NOMO-1 treated with DMSO at 0.1 percent for 48 hours (cell line): ENCODE results near the gene COL23A1.

Experiments used
- DNase-seq: peaks from one replicate; lab custom pipeline; 2025; ENCODE audit not compliant: unreplicated experiment; lab: John Stamatoyannopoulos, UW

Gene COL23A1

DNA sequence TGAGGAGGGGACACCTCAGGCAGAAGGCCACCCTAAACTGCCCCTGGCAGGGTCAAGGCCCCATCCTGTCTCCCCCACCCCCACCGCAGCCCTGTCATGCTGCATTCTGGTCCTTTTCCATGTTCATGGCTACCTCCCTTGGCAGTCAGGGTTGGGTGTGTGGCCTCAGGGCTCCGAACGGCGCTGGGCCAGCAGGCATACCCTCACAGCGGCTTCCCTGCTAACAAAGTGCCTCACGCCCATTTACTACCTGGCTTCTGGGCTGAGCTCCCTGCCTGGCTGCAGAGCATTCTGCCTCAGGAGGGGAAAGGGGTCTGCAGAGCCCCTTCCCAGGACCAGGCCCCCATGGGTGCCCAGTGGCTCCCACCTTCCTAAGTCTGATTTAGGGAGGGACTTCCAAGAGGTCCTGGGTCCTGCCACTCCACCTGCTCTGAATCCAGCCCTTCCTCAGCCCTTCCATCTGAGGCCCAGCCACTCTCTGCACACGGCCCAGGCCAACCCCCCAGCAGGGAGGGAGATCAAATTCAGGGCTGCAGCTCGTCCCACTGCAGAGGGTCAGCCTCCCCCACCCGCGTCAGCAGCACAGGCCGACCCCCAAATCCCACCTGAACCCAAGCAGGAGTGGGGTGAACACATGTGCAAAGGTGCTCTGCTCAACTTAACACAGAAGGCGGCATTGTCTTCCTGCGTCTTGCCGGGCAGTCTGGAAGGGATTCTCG, 241.7 kb downstream of the COL23A1 start:
- no peak for DNase-seq

DNA sequence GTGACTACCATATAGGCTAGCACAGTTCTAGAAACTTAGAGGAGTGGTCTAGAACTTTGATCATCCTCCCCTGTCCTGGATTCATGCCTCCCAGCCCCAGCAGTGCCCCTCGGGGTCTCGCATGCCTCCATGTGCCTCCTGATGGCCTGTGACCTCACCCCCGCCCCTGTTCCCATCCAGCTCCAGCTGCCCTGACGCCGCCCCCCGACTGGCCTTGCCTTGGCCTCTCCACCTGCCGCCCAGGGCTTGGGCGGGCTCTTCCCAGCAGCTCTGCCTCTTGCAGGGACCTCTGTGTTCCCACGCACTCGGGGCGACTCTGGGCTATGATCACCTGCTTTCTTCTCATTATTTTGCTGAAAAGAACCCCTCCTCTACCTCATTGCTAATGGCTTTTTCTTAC, 242.2 kb downstream of the COL23A1 start:
- DNase-seq = no peak

DNA sequence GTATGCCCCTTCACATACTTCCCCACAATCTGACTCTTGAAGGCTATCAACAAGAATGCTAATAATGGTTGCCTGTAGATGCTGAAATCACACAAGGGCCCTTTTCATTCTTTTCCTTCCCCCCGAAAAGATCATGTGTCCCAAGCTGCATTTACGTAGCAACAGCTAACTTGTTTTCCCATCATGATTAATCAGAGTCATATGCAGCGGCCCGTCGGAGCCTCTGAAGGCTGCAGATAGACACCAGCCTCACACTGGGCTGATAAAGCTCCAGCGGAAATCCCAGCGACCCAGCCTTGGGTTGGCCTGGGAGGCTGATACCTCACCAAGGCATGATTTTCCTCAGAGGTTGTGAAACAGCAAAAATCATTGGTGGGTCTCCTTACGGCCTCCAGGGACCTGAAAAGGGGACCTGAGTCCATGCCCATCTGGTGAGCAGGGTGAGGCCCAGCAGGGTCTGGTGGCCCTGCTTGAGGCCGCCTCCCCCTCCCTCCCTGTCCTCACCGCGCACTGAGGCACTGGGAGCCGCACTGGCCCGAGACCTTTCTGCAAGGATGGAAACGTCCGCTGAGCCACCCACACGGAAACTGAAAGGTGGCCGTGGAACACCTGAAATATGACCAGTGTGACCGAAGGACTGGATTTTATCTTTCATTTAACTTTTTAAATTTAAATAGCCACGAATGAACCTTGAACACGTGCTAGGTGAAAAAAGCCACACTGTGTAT, 243.4 kb downstream of the COL23A1 start:
- no peak for DNase-seq

DNA sequence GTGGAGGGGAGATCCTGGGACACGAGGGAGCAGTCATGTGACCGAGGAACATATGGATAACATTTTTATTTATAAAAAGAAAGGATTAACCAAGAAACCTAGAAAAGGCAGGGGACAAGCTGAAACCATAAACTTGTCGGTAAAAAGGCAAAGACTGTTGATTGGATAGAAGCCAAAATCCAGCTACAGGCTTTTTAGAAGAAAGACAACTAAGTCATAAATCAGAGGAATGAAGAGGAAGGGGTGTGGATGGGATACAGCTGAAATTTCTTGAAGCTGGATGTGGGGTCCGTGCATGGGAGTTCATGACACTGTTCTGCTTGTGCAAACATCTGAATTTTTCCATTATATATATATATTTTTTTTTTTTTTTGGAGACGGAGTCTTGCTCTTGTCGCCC, 246.9 kb downstream of the COL23A1 start:
- DNase-seq = no peak

DNA sequence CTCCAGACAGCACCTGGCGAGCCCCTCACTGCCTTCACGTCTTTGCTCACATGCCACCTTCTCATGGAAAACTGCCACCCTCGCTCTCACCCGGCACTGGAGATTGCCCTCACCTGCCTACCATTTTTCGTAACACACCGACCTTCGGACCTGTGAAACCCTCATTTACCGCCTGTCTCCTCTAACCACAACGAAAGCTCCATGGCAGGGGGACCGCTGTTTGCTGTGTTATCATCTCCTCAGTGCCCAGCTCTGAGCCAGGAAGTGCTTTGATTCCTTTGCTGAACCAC, 248.4 kb downstream of the COL23A1 start:
- no peak for DNase-seq

DNA sequence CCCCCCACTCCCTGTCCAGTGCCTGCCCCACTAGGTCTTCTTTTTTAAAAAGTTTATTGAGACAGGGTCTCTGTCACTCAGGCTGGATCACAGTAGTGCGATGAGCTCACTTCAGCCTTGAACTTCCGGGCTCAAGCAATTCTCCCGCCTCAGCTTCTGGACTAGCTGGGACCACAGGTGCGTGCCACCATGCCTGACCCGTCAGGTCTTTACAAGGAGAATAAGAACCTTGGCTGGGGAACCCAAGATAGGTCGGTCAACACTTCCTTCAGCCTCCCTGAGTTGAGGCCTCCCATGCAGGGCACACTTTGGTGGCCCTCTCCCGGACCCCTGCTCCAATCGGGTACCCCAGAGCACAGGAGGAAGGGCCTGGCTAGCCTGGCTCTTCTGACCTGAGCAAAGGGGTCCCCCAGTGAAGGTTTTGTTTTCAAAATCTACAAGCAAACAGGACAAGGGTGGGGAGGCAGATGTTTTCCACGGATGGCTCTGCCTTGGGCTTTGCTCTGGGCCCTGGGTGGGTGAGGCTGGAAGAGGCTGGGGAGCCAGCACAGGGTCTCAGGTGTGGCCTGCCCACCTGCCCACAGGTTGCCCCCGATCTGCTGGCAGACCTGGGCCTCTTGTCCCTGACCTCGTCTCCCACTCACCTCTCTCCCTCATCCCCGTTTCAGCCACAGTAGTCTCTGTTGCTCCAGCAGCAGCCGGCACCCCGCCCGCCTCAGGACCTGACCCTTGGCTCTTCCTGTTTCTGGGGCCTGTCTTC, 248.9 kb downstream of the COL23A1 start:
- DNase-seq = no peak

DNA sequence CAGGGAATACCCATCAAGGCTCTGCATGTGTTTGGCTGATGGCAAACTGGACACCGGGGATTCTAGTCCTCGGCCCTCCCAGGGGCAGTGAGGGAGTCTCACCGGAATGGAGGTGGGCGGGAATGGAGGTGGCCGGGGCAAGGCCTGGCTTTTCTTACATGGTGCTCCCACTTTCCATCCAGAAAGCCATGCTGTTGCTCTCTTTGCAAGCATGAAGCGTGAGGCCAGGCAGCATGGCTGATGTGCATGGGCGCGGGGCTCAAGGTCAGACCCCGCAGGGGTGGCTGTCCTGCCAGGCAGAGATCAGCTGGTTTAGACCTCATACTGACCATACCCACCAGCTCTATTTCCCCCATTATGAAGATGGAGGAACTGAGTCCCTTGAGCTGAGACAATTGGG, 249.6 kb downstream of the COL23A1 start:
- no peak for DNase-seq

DNA sequence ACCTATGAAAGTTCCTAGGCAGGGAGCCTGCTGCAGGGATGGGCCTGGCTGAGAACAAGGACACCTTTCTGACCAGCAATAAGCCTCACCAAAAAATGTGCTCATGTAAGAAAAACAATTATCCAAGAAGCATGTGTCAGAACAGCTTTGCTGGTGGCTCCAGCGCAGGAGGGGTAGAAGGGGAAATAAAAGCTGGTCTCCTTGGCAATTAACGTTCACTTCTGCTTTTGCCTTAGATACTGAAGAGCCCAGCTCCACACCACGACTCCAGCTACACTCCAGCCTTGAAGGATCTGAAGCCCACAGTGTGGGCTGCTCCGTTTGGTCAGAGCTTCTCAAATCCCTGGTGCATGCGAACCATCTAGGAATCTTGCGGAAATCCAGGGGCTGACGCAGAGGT, 250.0 kb downstream of the COL23A1 start:
- DNase-seq = peak; percentile 95

DNA sequence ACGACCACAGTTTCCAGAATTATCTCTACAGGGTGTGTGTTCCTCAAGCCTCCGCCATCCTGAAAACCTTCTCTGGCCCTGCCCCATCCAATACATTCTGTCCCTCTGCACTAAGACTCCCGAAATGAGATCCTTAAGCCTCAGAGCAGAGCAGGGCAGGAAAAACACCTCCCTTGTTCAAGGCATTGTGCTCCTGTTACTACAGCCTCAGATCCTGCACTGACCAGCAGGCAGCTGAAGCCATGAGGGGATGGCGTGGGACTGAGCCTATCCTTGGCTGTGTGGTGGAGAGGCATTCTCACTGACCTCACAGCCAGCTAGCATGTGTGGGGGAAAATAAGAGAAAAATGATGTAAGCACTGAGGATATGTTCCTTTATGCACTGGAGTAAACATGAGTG, 250.9 kb downstream of the COL23A1 start:
- DNase-seq = no peak

DNA sequence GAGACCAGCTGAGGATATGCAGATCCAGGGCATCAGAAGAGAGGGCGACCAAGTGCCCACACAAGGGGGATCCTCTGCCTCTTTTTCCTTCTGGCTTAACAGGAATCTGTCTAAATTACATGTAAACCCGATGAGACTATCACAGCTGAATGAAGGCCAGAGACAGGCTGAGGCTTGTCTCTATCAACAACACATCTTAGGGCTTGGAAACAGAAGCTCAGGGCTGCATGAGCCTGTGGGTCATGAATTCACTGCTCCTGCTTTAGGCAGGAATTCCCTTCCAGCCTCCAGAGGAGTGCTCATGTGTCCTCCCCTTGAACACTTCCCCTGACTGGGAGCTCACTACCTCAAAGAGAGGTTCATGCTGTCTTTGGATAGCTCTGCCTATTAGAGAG, 251.4 kb downstream of the COL23A1 start:
- no peak for DNase-seq

DNA sequence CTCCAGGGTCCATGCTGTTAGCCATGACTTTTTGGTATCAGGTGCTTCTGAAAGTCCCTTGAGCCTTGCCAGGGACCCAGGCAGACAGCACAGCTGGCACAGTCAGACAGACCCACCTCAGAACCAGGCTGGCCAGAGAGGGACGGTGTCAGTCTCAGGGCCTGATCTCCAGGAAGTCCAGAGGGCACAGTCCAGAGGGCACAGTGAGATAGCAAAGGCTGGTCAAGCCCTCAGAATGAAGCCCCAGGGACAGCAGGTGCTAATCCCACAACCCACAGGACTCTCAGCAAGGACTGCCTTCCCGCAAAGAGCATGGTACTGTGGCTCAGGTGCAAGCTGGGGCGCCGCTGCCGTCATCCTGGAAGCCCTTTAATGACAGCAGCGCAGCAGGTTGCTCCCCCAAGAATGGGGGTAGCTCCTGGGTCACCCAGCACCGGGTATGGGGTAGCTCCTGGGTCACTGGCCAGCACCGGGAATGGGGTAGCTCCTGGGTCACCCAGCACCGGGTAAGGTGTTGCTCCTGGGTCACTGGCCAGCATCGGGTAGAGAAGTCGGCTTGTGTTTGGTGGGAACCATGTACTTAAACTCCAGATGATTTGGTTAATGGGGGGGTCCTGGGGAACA, 252.0 kb downstream of the COL23A1 start:
- DNase-seq = no peak

DNA sequence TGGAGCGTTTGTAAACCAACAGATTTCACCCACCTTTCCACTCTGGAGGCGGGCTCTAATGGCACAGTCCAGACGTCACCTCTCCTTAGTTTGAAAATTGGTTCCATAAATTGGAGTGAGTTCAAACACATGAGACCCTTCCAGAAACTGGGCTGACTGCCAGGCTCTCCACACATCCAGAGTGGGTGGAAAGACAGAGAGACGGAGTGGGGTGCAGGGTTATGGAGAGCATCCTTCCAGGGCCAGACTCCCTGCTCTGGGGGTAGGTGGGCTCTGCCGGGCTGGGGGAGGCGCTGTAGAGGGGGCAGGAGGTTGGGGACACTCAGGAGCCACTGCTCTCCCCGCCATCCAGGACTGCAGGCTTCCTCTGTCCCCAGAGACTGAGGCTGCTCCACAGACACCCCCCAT, 252.9 kb downstream of the COL23A1 start:
- DNase-seq = no peak

DNA sequence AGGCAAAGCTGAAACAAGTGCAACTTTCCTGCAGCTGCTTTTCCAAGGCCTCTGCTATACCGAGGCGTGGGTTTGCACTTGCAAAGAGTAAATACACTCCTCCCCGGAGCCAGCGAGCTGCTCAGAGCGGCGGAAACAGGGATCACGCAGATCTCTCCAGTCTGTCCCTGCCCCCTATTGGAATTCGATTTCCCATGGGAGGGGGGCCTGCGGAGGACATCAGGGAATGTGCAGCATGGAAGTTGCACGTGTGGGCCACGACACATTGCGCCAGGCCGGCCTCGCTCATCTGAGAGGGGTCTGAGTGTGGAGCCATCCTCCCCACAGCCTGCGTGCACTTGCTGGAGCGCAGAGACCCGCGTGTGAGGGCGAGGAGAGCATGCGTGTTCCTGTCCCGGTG, 253.3 kb downstream of the COL23A1 start:
- DNase-seq = no peak

DNA sequence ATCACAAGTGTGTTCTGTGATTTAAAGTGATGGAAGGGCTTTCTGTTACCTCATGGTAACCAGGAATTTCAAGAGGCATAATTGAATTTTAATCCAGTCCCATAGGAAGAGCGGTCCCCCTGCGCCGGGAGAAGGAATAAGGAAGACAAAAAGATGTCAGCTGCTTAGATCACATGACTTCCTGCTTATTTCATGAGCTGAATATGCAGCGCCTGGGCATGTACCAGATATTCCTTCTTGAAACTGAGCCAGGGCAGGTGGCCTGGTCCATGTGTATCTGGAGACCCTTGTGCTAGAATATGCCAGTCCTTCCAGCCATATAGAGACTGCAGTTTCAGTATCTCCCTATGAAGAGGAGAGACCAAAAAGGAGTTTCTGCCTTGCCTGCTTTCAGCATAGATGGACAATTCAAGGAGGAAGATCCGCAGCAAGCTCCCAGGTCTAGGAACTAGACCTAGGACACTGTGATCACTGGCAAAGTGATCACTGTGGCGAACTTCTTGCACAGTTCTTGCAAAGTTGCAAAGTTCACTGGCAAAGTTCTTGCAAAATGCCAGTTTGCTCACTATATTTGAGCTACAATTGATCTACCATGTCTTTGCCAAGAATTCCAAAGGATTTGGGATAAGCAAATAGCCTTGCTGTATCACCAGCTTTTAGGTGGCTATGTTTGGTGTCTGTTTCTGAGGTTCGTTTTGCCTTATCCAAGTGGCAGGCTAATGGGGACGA, 254.7 kb downstream of the COL23A1 start:
- no peak for DNase-seq

DNA sequence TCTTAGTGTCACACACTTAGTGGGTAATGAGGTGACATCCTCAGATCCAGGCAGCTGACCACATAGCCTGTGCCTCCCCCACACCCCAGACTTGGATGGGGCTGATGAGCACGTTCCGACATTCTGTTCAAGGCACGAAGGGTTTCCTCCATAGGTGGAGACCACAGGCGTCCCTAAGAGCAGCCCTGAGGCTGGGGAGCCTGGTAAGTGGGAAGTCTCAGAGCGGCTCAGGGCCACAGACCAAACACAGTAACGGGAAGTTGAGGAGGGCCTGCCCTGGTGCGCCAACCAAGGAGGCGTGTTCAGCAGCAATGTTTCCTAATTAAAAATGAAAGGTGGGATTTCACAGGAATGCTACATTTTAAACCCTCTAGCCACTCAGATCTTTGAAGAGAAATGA, 255.3 kb downstream of the COL23A1 start:
- DNase-seq = no peak

DNA sequence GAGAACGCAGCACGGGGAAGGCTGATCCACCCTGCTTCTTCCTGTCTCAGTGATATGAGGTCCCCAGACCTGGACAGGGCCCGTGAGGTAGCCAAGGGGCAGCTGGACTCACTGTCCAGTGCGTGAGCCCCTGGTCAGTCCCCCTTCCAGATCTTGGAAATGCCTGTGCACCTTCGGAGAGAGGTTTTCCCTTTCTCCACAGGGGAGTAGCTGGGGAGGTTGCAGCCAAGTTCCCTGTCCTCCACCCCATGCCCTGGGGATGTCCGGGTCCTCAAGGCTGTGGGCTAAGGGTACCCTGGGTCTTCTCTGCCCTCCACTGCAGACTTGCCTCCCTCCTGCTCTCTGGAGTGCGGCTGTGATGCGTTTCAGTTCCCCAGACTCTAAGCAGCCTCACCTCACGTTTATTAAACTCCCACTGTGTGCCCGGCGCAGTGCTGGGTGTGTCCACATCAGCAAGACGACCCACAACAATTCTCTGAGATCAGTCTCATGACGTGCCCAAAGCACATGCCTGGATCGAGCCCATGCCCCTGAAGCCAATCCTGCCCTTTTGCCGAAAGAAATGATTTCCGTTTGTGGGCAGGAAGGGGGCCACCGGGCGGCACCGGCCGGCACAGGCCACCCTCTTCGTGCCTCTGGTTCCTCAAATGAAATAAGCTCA, 256.2 kb downstream of the COL23A1 start:
- no peak for DNase-seq

DNA sequence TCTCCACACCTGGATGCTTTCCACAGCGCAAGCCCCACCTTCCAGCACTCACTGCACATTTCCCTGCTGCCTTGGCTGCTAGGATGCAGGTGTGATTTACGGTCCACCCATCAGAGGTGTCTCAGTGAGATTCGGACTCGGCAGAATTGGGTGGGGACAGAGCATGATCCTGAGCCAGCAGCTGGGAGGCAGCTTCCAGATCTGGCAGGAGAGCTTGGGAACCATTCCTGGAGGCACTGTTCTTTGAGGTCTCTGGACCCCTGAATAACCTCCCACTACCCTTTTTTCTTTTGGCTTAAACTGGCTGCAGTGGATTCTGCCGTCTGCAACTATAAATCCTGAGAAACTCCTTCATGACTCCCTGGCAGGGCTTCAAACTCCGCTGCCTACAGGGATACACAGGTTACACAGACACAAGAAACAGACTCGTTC, 258.0 kb downstream of the COL23A1 start:
- DNase-seq = no peak

DNA sequence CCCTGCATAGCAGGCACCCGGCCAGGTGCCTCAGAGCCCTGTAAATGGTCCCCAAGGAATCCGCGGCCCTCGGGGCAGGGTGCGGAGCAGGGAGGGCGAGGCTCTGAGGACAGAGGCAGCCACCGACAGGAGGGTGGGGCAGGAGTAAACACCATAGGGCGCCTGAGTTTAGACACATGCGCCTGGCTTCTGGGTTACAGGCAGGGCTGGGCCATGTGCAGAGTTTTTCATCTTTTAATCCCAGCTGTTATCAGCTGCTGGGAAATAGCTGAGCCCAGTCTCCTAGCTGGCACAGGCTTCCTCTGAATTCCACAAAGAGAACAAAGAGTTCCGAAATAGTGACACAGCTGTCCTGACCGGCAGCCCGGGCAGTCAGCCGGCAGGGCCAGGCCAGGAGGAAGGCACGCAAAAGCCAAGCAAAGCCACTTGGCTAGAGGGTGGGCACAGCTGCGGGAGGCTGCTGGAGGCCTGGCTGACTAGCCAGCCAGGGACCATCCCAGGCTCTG, 258.6 kb downstream of the COL23A1 start:
- no peak for DNase-seq

DNA sequence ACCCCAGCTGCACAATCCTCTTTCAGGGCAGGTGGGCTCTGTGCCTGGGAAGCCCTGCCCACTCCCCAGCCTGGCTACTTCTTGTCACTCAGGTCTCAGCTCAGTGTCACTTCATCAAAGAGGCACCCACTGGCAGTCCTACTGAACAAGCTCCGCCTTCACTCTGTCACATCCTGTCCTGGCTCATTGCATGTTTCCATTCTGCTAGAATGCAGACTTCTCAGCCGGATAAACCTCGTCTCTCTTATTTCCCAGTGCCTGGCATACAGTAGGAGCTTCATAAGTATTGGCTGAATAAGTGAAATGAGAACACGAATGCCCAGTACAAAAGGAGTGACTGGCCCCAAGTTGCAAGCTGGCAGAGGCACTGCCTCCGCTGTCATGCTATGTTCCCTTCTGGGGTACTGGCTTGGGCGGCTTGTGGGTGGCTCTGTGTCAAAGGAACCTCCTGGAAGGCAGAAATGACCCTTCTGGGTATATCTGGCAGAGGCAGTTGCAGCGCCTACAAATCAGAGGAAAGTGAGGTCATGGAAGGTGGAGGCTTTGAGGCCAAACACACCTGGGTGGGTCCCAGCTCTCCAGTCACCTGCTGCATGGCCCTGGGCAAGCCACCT, 259.3 kb downstream of the COL23A1 start:
- DNase-seq = peak; percentile 12
